Measurements from ENCODE around the gene LAPTM4A. TPM values are rescaled to one million over a fixed set of nuclear protein-coding genes. Genes with fewer than 3 reads are reported as not detected.
"Not testable (repeated sequence)": the region's sequence is repeated elsewhere in the genome, so short reads cannot be mapped to it uniquely, and the experiment has no call there.

Gene LAPTM4A
- total and polyA plus RNA-seq, 10 of the 15 experiments (the other 5 are each of a cell fraction or from before 2014, with no cell fraction given): 17.8 to 107 (median 45.8) TPM

DNA sequence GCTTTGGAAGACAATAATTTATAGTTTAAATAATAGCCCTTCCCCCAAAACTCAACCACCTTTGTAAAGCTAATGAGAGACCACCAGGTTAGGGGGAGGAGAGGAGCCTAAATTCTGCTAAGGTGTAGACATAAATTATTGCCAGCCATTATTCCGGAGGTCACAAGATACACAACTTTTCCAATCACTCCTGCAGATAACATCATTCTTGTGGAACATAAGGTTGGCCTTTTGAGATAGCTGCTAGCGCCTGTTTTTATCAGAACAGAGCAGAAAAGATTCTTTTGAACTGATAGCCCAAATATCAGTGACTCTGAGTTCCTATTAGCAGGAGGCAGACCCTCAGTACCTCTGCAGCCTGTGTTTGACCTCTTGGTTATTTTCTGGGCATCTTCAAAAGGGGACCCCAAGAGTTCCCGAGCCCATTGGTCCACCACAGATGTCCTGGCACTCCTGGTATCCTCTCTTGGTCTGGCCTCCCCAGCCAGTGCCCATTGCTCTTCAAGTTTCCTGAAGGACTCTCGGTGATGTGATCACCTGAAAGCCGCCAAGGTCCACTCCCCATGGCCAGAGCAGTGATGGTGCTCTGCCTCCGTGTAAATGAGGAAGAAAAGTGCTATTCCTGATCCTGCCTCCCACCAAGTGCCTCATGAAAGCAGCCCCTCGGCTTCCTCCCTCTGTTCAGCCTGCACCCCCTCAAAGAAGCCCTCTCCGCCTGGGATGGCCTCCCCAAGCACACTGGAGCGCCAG, 38.5 kb upstream of the LAPTM4A start (continued):
- TF ChIP-seq ZBTB33 (IDR thresholded peaks at IDR 0.05) (no peak), ZNF24 (IDR thresholded peaks at IDR 0.05) (no peak), NFIC (IDR thresholded peaks at IDR 0.05; ENCODE audit: low read depth, low read length) (no peak), RAD51 (IDR thresholded peaks at IDR 0.05) (no peak), STAT1 (conservative IDR thresholded peaks at IDR 0.05) (no peak), SMARCA5 (IDR thresholded peaks at IDR 0.05) (no peak), GABPA (IDR thresholded peaks at IDR 0.05; ENCODE audit: low read depth) (no peak)

GRCh38 chr2:20085909-20086308, 34.5 kb upstream of the LAPTM4A start:
- H4K20me1 ChIP-seq (ENCODE audit: control insufficient read depth, insufficient read depth); intact Hi-C loops (cut with micrococcal nuclease; ENCODE audit: unreplicated experiment); ATAC-seq; BruUV-seq (replicated peaks); SMC1A ChIA-PET (ENCODE audit: uncharacterized antibody, unreplicated experiment); H3K9me3 ChIP-seq (replicated peaks; ENCODE audit: control insufficient read depth, insufficient read depth, low read length); H3K27ac ChIP-seq (ENCODE audit: control insufficient read depth, insufficient read depth); H3K9ac ChIP-seq (ENCODE audit: control insufficient read depth, insufficient read depth, low read length); in situ Hi-C loops (cut with MboI); DNase-seq (ENCODE audit: low read depth, low spot score); POLR2A ChIA-PET; H3K27me3 ChIP-seq (replicated peaks in 1 of 2; ENCODE audit: control insufficient read depth in 2 of 2, insufficient read depth in 2 of 2, low read length in 1 of 2); RAD21 ChIA-PET (ENCODE audit: unreplicated experiment); H3K4me3 ChIP-seq; FAIRE-seq; H3K79me2 ChIP-seq (ENCODE audit: control insufficient read depth, insufficient read depth, low read length); H3K36me3 ChIP-seq (ENCODE audit: control insufficient read depth in 2 of 2, insufficient read depth in 2 of 2, low read length in 1 of 2); H2AFZ ChIP-seq (ENCODE audit: control insufficient read depth, low read depth, low read length); H3K4me1 ChIP-seq (ENCODE audit: control insufficient read depth, insufficient read depth, low read length); H3K4me2 ChIP-seq (ENCODE audit: control insufficient read depth, insufficient read depth): not testable (repeated sequence)
- CTCF ChIA-PET: interaction anchor here (0.8 kb wide), 1 partner anchor 9 kb away, joined by 3 read pairs; no protein-coding TSS in a partner anchor
- 32% methylated on average over 4 of the region's 4 CpGs for WGBS (ENCODE audit: insufficient coverage, insufficient replicate concordance, low lambda C conversion rate, missing lambda C conversion rate)

DNA sequence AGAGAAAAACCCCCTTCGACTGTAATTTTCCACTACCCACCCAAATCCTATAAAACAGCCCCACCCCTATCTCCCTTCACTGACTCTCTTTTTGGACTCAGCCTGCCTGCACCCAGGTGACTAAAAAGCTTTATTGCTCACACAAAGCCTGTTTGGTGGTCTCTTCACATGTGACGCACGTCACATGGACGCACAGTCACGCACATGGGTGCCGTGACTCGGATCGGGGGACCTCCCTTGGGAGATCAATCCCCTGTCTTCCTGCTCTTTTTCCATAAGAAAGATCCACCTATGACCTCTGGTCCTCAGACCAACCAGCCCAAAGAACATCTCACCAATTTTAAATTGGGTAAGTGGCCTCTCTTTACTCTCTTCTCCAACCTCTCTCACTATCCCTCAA, 31.4 kb upstream of the LAPTM4A start:
- in situ Hi-C loops (cut with MboI): not testable (repeated sequence)

More for the DNA sequence above, 31.4 kb upstream of the LAPTM4A start:
- H3K27ac ChIP-seq (ENCODE audit: control insufficient read depth, insufficient read depth); H3K9ac ChIP-seq (ENCODE audit: control insufficient read depth, insufficient read depth, low read length); BruUV-seq (replicated peaks); H3K4me2 ChIP-seq (ENCODE audit: control insufficient read depth, insufficient read depth); SMC1A ChIA-PET (ENCODE audit: uncharacterized antibody, unreplicated experiment); H3K4me1 ChIP-seq (ENCODE audit: control insufficient read depth, insufficient read depth, low read length); H3K9me3 ChIP-seq (replicated peaks; ENCODE audit: control insufficient read depth, insufficient read depth, low read length); RAD21 ChIA-PET (ENCODE audit: unreplicated experiment); H3K79me2 ChIP-seq (ENCODE audit: control insufficient read depth, insufficient read depth, low read length); intact Hi-C loops (cut with micrococcal nuclease; ENCODE audit: unreplicated experiment); H3K4me3 ChIP-seq; H2AFZ ChIP-seq (ENCODE audit: control insufficient read depth, low read depth, low read length); CTCF ChIA-PET; DNase-seq (ENCODE audit: low read depth, low spot score); FAIRE-seq; H3K36me3 ChIP-seq (ENCODE audit: control insufficient read depth in 2 of 2, insufficient read depth in 2 of 2, low read length in 1 of 2); H3K27me3 ChIP-seq (replicated peaks in 1 of 2; ENCODE audit: control insufficient read depth in 2 of 2, insufficient read depth in 2 of 2, low read length in 1 of 2); ATAC-seq; H4K20me1 ChIP-seq (ENCODE audit: control insufficient read depth, insufficient read depth): not testable (repeated sequence)
- POLR2A ChIA-PET: interaction anchor here (0.6 kb wide), 1 partner anchor 108 kb away, joined by 4 read pairs; no protein-coding TSS in a partner anchor
- WGBS (ENCODE audit: insufficient coverage, insufficient replicate concordance, low lambda C conversion rate, missing lambda C conversion rate): 77% methylated on average over 8 of the region's 8 CpGs
